ENCODE measurements around the gene KCNK18. TPM values are rescaled to one million over a fixed set of nuclear protein-coding genes. Genes with fewer than 3 reads are reported as not detected.
A peak's percentile ranks its signal among the peaks of the same experiment; 100 is the strongest.

The KCNK18 gene
- total RNA-seq, 2 donors from 2014 or later = not detected

DNA sequence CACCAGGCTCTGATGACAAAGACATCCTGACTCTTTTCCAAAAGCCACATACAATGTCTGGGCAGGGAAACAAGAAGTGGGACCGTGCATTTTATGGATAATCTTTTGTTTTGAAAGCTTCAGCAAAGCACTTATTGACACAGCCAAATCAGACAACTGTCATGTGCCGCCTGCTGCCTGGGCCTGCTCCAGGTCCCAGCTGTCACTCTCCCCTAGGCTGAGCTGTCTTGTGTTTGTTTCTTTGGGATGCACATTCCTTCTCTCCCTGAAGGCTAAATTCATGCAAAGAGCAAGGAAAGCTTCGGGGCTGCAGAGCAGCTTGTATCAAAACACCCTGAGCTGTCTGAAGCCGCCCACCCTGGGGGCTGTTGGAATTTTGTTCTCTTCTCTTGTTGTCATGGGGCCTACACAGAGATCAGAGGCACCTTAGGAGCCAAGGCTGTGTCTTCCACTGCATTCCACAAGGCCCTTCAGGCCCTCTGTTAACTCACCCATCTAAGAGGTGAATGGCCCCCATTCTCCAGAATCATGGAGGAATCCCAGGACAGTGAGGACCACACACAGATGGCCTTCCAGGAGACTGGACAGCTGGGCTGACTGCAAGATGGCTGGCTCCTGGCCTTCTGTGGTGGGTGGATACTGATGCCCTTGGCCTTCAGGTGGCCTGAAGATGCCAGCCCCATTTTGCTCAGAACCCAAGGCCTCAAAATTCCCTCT lies 25.8 kb downstream of the KCNK18 start:
- no peak overlapping the region for H3K27ac ChIP-seq
- no peak for DNase-seq
- no peaks in the 10 kb centered on the region for H3K27me3 ChIP-seq
- no peaks in the 10 kb centered on the region for H3K4me1 ChIP-seq
- H3K9me3 ChIP-seq = no peaks in the 10 kb centered on the region
- no peak overlapping the region for H3K4me3 ChIP-seq
- TF ChIP-seq, protein P1, sequence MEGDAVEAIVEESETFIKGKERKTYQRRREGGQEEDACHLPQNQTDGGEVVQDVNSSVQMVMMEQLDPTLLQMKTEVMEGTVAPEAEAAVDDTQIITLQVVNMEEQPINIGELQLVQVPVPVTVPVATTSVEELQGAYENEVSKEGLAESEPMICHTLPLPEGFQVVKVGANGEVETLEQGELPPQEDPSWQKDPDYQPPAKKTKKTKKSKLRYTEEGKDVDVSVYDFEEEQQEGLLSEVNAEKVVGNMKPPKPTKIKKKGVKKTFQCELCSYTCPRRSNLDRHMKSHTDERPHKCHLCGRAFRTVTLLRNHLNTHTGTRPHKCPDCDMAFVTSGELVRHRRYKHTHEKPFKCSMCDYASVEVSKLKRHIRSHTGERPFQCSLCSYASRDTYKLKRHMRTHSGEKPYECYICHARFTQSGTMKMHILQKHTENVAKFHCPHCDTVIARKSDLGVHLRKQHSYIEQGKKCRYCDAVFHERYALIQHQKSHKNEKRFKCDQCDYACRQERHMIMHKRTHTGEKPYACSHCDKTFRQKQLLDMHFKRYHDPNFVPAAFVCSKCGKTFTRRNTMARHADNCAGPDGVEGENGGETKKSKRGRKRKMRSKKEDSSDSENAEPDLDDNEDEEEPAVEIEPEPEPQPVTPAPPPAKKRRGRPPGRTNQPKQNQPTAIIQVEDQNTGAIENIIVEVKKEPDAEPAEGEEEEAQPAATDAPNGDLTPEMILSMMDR (IDR thresholded peaks at IDR 0.05) = no peak
- no peak for TF ChIP-seq POLR2A (IDR thresholded peaks at IDR 0.05)
- WGBS, 2 donors = 49 to 66% methylated on average over 4 of the region's 4 CpGs
- no peaks in the 10 kb centered on the region for H3K36me3 ChIP-seq (replicated peaks in 1 of 2; ENCODE audit: insufficient read depth in 1 of 2, low read depth in 2 of 2)
- intact Hi-C loops (cut with DNase I) = loop anchor here (5.0 kb wide), 1 partner anchor 94 kb away; no protein-coding TSS in a partner anchor
- no peak for ATAC-seq

DNA sequence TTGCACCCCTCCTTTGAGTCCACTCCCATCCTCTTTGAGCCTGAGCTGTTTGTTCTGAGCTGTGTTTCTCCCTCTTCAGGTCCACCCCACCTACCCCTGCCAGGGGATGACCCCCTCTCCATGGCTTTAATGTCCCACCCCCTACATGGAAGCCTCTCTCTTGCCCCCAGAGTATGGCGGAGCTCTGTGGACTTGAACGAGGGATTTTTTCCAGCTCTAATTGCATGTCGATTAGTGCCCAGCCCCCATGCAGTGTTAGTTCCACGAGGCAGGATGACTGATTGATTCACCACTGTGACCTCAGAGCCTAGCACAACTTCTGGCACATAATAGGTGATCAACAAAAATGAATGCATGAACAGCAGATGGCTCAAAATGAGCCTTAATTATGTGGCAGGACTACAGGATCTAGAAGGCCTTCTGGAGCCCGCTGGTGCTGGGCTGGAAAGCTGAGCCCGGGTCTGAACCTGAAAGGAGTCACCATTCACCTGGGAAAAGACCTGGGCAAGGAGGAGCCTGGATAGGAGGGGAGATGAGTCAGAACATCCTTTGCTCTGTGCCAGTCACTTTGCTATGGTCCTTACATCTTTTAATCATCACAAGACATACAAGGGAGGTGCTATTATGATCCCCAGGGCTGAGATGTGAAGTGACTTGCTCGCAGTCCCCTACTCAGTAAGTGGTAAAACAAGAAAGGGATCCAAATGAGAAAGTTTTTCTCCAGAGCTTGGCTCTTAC lies 26.6 kb downstream of the KCNK18 start:
- TF ChIP-seq, protein P1 (IDR thresholded peaks at IDR 0.05) = no peak
- no peak for TF ChIP-seq POLR2A (IDR thresholded peaks at IDR 0.05)
- Histone ChIP-seq H3K4me1 (no peaks in the 10 kb centered on the region), H3K27ac (no peak overlapping the region), H3K36me3 (replicated peaks in 1 of 2; ENCODE audit: insufficient read depth in 1 of 2, low read depth in 2 of 2) (no peaks in the 10 kb centered on the region), H3K4me3 (no peak overlapping the region), H3K9me3 (no peaks in the 10 kb centered on the region), H3K27me3 (no peaks in the 10 kb centered on the region)
- WGBS, 2 donors = 78 to 80% methylated on average over 7 of the region's 7 CpGs
- DNase-seq = no peak
- no peak for ATAC-seq
- intact Hi-C loops (cut with DNase I) = loop anchor here (5.0 kb wide), 1 partner anchor 93 kb away; no protein-coding TSS in a partner anchor

DNA sequence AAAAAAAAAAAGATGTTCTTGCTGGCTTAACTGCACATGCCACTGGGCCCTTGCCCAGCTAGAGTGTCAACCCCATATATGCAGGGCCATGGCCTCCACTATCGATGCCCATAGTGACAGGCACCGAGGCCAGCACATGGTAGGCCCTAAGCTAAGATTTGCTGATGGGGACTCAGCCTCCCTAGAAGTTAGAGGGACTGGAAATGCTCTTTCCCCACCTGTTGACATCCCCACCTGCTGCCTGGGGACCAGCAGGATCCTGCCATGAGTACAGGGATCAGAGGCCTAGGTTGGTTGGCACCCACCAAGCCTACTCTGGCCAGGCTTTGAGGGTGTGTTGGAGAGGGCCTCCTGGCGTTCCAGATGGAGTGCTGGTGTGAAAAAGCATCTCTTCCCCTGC lies 27.6 kb downstream of the KCNK18 start:
- Histone ChIP-seq H3K36me3 (replicated peaks in 1 of 2; ENCODE audit: insufficient read depth in 1 of 2, low read depth in 2 of 2) (no peaks in the 10 kb centered on the region), H3K4me3 (no peak overlapping the region), H3K27me3 (no peaks in the 10 kb centered on the region), H3K9me3 (no peaks in the 10 kb centered on the region), H3K4me1 (no peaks in the 10 kb centered on the region), H3K27ac (no peak overlapping the region)
- ATAC-seq (no peak), DNase-seq (no peak)
- TF ChIP-seq POLR2A (IDR thresholded peaks at IDR 0.05) = no peak
- TF ChIP-seq, protein P1 (IDR thresholded peaks at IDR 0.05) = no peak
- 61 to 76% methylated on average over 3 of the region's 3 CpGs for WGBS, 2 donors
- intact Hi-C loops (cut with DNase I) = loop anchor here (5.0 kb wide), 1 partner anchor 92 kb away; no protein-coding TSS in a partner anchor

DNA sequence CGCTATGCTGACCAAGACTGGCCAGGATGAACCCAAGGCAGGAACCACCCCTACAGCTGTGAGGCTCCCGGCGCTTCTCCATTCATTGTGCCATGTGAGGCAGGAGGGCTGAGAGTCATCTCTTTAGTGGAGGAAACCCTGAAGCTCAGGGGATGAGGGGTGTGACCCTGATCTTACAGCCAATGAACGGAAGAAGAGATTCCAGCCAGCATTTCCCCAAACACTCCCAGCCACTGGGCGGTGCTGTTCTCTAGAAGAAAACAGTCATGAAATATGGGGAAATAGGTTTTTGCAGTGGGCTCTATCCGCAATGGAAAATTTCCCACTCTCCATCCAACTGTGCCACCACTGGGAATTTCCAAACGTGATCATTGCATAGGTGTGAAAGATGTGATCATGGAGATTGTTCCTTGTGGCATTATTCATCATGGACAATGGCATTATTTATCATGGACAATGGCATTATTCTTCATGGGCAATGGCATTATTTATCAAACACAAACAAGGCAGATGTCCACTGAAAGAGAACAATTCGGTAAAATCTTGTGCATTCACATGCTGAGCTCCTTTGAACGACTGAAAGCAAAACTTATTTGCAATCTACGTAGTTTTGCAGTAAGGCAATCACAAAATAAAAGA lies 29.6 kb downstream of the KCNK18 start:
- no peak overlapping the region for H3K27ac ChIP-seq
- no peaks in the 10 kb centered on the region for H3K9me3 ChIP-seq
- TF ChIP-seq, protein P1 (IDR thresholded peaks at IDR 0.05) = peak in 6 of 7 experiments; percentile 33 to 66 (median 53)
- no peak for TF ChIP-seq POLR2A (IDR thresholded peaks at IDR 0.05)
- H3K4me3 ChIP-seq = no peak overlapping the region
- H3K27me3 ChIP-seq = no peaks in the 10 kb centered on the region
- H3K36me3 ChIP-seq (replicated peaks in 1 of 2; ENCODE audit: insufficient read depth in 1 of 2, low read depth in 2 of 2) = no peaks in the 10 kb centered on the region
- intact Hi-C loops (cut with DNase I) = no loop called here
- ATAC-seq (peak; percentile 35), DNase-seq (peak in 3 of 4 donors; percentile 40 to 59 (median 46))
- H3K4me1 ChIP-seq = no peaks in the 10 kb centered on the region
- WGBS, 2 donors = 13 to 16% methylated on average over 10 of the region's 10 CpGs

All from body of pancreas (tissue), 4 donors.